Lower leg skin (tissue), 4 donors: ENCODE measurements around the gene NACC2. TPM values are rescaled to one million over a fixed set of nuclear protein-coding genes. Genes with fewer than 3 reads are reported as not detected.

Experiments used
- DNase-seq, 2 donors: peaks; one replicate each; pipeline ENCODE4 v3.0.0-alpha.2; 2019; ENCODE audit warnings: low spot score in 2 of 2
- H3K4me3 ChIP-seq: fragments of 200-600 bp; sonication (generic); 2 replicates; pipeline ENCODE4 v1.5.1; 2017; ENCODE audit warnings: mild to moderate bottlenecking, low read depth; ENCODE audit not compliant: poor library complexity, severe bottlenecking
- CTCF ChIP-seq, 3 donors: fragments of 450-650 bp; IDR thresholded peaks; one replicate each; pipeline ENCODE4 v1.5.1; 2016; ENCODE audit warnings: antibody characterized with exemption in 3 of 3, mild to moderate bottlenecking in 3 of 3, moderate library complexity in 2 of 3
- POLR2A ChIP-seq, 2 donors: fragments of 450-650 bp; IDR thresholded peaks; one replicate each; pipeline ENCODE4 v1.6.1; 2016 to 2017; ENCODE audit warnings: antibody characterized with exemption in 2 of 2, mild to moderate bottlenecking in 1 of 2, moderate library complexity in 1 of 2
- WGBS, 2 donors: methylation state at CpG; one replicate each; pipeline ENCODE4 v1.1.5; 2018; 5-methylcytosine and 5-hydroxymethylcytosine counted together
- intact Hi-C: fragments of 100-400 bp; cut with DNase I; formaldehyde crosslinking; loops from one replicate; pipeline ENCODE4 v1.15.0; 2023; ENCODE audit warnings: low total_unique reads
- total RNA-seq, 4 donors: library from RNA; depleted of rRNA; stranded (reverse); fragments of >200 nt; gene quantifications; one replicate each; pipeline ENCODE4 v1.1.0, GENCODE V29; 2016

Gene NACC2
- total RNA-seq, 4 donors from 2014 or later: 9.1 to 17.3 (median 13.4) TPM

- 79 to 96% methylated on average over 8 of the region's 8 CpGs for WGBS, 2 donors
- intact Hi-C loops: no loop called here
- DNase-seq: peak in 1 of 2 donors; percentile 85
- TF ChIP-seq CTCF (IDR thresholded peaks at IDR 0.05) (no peak), POLR2A (IDR thresholded peaks at IDR 0.05) (no peak)
- no peak overlapping the region for H3K4me3 ChIP-seq
These were observed 41.3 kb downstream of the NACC2 start for GRCh38 chr9:136053757-136054142.

DNA sequence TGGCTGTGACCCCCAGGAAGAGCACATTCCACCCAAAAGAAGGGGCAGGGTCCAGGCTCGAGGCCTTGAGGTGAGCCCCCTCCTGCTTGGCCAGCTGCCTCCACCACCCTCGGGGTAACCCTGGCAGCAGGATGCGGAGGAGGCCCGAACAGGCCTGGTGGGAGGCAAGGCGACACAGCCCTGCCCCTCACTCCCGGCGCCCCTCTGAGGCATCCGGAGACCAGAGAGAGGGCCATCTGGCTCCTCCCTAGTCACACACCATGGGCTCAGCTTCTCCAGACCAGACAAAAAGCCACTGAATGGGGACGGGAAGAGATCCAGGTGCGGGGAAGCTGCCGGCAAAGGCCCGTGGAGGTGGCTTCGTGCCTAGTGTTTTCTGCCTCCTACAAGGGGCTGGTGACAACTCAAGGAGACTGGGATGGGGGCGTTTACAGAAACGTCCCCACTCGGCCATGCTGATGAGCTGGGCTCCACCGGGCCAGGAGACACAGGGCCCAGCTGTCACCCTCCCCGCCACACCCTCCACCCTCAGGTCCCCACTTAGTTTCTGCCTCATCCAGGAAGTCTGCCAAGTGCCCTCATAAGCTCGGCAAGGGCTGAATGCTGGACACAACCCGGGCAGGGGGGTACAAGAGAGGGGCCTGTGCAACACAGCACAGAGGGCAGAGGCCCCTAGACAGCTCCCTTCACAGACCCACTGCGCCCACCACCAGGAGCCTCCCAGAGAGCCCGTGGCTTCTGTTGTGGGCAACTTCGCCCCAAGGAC lies 41.9 kb downstream of the NACC2 start:
- H3K4me3 ChIP-seq: no peak overlapping the region
- peak in 1 of 2 donors; percentile 82 for DNase-seq
- TF ChIP-seq CTCF (IDR thresholded peaks at IDR 0.05) (no peak), POLR2A (IDR thresholded peaks at IDR 0.05) (no peak)
- 46 to 52% methylated on average over 23 of the region's 23 CpGs for WGBS, 2 donors
- intact Hi-C loops: no loop called here

GRCh38 chr9:136052472-136052880 lies 42.6 kb downstream of the NACC2 start:
- DNase-seq: peak in 1 of 2 donors; percentile 84
- no peak overlapping the region for H3K4me3 ChIP-seq
- no peak for TF ChIP-seq POLR2A (IDR thresholded peaks at IDR 0.05)
- no peak for TF ChIP-seq CTCF (IDR thresholded peaks at IDR 0.05)
- WGBS, 2 donors: 14 to 23% methylated on average over 10 to 11 of the region's 15 CpGs
- intact Hi-C loops: no loop called here

DNA sequence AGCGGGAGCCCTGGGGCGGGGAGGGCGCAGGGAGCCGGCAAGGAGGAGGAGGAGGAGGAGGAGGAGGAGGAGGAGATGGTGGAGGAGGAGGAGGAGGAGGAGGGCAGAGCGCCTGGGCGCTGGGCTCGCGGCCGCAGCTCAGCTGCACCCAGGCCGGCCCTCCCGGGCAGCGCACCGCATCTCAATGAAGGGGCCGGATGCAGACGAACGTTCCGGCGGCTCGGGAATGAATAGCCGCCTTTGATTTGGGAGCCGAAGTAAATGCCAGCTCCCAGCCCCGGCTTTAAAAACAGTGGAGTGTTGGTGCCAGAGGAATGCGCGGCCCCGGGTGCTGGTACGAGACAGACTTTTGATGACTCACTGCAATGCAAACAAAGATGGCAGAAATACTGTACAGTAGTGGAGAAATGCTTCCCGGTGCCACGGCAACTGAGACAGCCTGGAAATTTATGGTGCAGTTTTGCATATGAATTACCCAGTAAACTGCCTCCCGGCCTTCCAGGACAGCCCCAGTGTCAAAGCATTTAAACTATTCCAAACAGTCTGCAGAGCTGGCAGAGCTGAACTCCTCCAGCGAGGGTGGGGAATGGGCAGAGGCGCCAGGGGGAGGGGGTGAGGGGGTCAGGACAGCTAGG lies 43.1 kb downstream of the NACC2 start:
- intact Hi-C loops: no loop called here

DNA sequence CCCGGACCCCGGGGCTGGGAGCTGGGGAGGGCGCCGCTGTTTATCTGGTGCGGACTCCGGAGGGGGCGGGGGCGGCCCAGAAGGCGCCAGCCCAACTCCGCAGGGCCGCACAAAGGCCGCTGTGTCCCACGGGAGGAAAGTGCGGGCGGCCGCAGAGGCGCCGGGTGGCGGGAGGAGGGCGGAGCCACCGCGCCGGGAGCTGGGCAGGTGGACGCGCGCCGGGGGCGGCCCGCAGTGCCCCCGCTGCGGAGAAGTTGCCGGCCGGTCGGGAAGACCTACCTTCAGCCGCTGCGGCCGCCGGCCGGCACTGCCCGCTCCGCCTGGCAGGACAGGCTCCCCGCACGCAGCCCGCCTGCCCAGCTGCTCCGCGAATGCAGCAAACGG lies 43.6 kb downstream of the NACC2 start:
- intact Hi-C loops: no loop called here
- H3K4me3 ChIP-seq: no peak overlapping the region
- TF ChIP-seq CTCF (IDR thresholded peaks at IDR 0.05): no peak
- TF ChIP-seq POLR2A (IDR thresholded peaks at IDR 0.05): no peak
- WGBS, 2 donors: 0 to 1% methylated on average over 19 to 29 of the region's 47 CpGs
- peak in 1 of 2 donors; percentile 82 for DNase-seq

More for the DNA sequence above, 43.1 kb downstream of the NACC2 start:
- DNase-seq: peak; percentile 38 to 92
- no peak overlapping the region for H3K4me3 ChIP-seq
- TF ChIP-seq POLR2A (IDR thresholded peaks at IDR 0.05) (no peak), CTCF (IDR thresholded peaks at IDR 0.05) (no peak)
- WGBS, 2 donors: 1% methylated on average over 30 to 31 of the region's 31 CpGs
